ENCODE measurements around the gene CAPG.
"Not testable (repeated sequence)": the region's sequence is repeated elsewhere in the genome, so short reads cannot be mapped to it uniquely, and the experiment has no call there.

The CAPG gene

GRCh38 chr2:85378257-85378656, 31.9 kb downstream of the CAPG start:
- no peak for DNase-seq
- in situ Hi-C loops (cut with MboI; ENCODE audit: low pct_unique_long_range_greater_than_20kb, low sequenced_read_pairs): no loop called here

- in situ Hi-C loops (cut with MboI; ENCODE audit: low pct_unique_long_range_greater_than_20kb, low sequenced_read_pairs): no loop called here
- DNase-seq: no peak
Observed at GRCh38 chr2:85377083-85377482, 33.1 kb downstream of the CAPG start.

GRCh38 chr2:85376291-85377065, 33.7 kb downstream of the CAPG start:
- DNase-seq: no peak
- in situ Hi-C loops (cut with MboI; ENCODE audit: low pct_unique_long_range_greater_than_20kb, low sequenced_read_pairs): no loop called here

- no peak for DNase-seq
- in situ Hi-C loops (cut with MboI; ENCODE audit: low pct_unique_long_range_greater_than_20kb, low sequenced_read_pairs): no loop called here
Observed at GRCh38 chr2:85371045-85371444, 39.1 kb downstream of the CAPG start.

- DNase-seq: no peak
- in situ Hi-C loops (cut with MboI; ENCODE audit: low pct_unique_long_range_greater_than_20kb, low sequenced_read_pairs): no loop called here
Observed at GRCh38 chr2:85369500-85369899, 40.7 kb downstream of the CAPG start.

- DNase-seq: no peak
- in situ Hi-C loops (cut with MboI; ENCODE audit: low pct_unique_long_range_greater_than_20kb, low sequenced_read_pairs): no loop called here
Observed at GRCh38 chr2:85368921-85369320, 41.2 kb downstream of the CAPG start.

- no peak for DNase-seq
- in situ Hi-C loops (cut with MboI; ENCODE audit: low pct_unique_long_range_greater_than_20kb, low sequenced_read_pairs): no loop called here
Observed at GRCh38 chr2:85367180-85367579, 43.0 kb downstream of the CAPG start.

- in situ Hi-C loops (cut with MboI; ENCODE audit: low pct_unique_long_range_greater_than_20kb, low sequenced_read_pairs); DNase-seq: not testable (repeated sequence)
Observed at GRCh38 chr2:85362653-85363387, 47.3 kb downstream of the CAPG start.

- in situ Hi-C loops (cut with MboI; ENCODE audit: low pct_unique_long_range_greater_than_20kb, low sequenced_read_pairs): no loop called here
- DNase-seq: no peak
Observed at GRCh38 chr2:85357736-85358135, 52.4 kb downstream of the CAPG start.

- in situ Hi-C loops (cut with MboI; ENCODE audit: low pct_unique_long_range_greater_than_20kb, low sequenced_read_pairs): no loop called here
- no peak for DNase-seq
Observed at GRCh38 chr2:85356186-85356585, 54.0 kb downstream of the CAPG start.

GRCh38 chr2:85355521-85355920, 54.6 kb downstream of the CAPG start:
- in situ Hi-C loops (cut with MboI; ENCODE audit: low pct_unique_long_range_greater_than_20kb, low sequenced_read_pairs): no loop called here
- no peak for DNase-seq

- DNase-seq: no peak
Observed at GRCh38 chr2:85355073-85355410, 55.1 kb downstream of the CAPG start.

GRCh38 chr2:85354286-85355072, 55.7 kb downstream of the CAPG start, which contains the start of the genes ELMOD3 and RETSAT:
Gene ELMOD3 (plus strand): TSS chr2:85354769. CDS start chr2:85357199, 2,430 bp downstream.
Gene RETSAT (minus strand): TSS chr2:85354528. CDS start chr2:85354507, 21 bp downstream.
- peak; percentile 99 for DNase-seq
- in situ Hi-C loops (cut with MboI; ENCODE audit: low pct_unique_long_range_greater_than_20kb, low sequenced_read_pairs): no loop called here

More at GRCh38 chr2:85355073-85355410, 55.1 kb downstream of the CAPG start:
- in situ Hi-C loops (cut with MboI; ENCODE audit: low pct_unique_long_range_greater_than_20kb, low sequenced_read_pairs): no loop called here

- no peak for DNase-seq
- in situ Hi-C loops (cut with MboI; ENCODE audit: low pct_unique_long_range_greater_than_20kb, low sequenced_read_pairs): no loop called here
Observed at GRCh38 chr2:85353876-85354285, 56.3 kb downstream of the CAPG start.

- in situ Hi-C loops (cut with MboI; ENCODE audit: low pct_unique_long_range_greater_than_20kb, low sequenced_read_pairs): no loop called here
- no peak for DNase-seq
Observed at GRCh38 chr2:85347599-85347998, 62.6 kb downstream of the CAPG start.
